Measurements from ENCODE around the gene NEBL.

NEBL gene

GRCh38 chr10:20935931-20936330, 38.8 kb upstream of the NEBL start (continued):
- TF ChIP-seq, protein P1, sequence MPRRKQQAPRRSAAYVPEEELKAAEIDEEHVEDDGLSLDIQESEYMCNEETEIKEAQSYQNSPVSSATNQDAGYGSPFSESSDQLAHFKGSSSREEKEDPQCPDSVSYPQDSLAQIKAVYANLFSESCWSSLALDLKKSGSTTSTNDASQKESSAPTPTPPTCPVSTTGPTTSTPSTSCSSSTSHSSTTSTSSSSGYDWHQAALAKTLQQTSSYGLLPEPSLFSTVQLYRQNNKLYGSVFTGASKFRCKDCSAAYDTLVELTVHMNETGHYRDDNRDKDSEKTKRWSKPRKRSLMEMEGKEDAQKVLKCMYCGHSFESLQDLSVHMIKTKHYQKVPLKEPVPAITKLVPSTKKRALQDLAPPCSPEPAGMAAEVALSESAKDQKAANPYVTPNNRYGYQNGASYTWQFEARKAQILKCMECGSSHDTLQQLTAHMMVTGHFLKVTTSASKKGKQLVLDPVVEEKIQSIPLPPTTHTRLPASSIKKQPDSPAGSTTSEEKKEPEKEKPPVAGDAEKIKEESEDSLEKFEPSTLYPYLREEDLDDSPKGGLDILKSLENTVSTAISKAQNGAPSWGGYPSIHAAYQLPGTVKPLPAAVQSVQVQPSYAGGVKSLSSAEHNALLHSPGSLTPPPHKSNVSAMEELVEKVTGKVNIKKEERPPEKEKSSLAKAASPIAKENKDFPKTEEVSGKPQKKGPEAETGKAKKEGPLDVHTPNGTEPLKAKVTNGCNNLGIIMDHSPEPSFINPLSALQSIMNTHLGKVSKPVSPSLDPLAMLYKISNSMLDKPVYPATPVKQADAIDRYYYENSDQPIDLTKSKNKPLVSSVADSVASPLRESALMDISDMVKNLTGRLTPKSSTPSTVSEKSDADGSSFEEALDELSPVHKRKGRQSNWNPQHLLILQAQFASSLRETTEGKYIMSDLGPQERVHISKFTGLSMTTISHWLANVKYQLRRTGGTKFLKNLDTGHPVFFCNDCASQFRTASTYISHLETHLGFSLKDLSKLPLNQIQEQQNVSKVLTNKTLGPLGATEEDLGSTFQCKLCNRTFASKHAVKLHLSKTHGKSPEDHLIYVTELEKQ (tag by site-specific recombination; IDR thresholded peaks at IDR 0.05; ENCODE audit: borderline replicate concordance): no peak
- TF ChIP-seq ZNF621 (tag by site-specific recombination; IDR thresholded peaks at IDR 0.05): no peak
- no peak for TF ChIP-seq ELK4 (IDR thresholded peaks at IDR 0.05; ENCODE audit: borderline replicate concordance, low read depth, low read length)
- TF ChIP-seq, protein P2, sequence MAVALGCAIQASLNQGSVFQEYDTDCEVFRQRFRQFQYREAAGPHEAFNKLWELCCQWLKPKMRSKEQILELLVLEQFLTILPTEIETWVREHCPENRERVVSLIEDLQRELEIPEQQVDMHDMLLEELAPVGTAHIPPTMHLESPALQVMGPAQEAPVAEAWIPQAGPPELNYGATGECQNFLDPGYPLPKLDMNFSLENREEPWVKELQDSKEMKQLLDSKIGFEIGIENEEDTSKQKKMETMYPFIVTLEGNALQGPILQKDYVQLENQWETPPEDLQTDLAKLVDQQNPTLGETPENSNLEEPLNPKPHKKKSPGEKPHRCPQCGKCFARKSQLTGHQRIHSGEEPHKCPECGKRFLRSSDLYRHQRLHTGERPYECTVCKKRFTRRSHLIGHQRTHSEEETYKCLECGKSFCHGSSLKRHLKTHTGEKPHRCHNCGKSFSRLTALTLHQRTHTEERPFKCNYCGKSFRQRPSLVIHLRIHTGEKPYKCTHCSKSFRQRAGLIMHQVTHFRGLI (tag by site-specific recombination; IDR thresholded peaks at IDR 0.05): no peak
- TF ChIP-seq, protein P3, sequence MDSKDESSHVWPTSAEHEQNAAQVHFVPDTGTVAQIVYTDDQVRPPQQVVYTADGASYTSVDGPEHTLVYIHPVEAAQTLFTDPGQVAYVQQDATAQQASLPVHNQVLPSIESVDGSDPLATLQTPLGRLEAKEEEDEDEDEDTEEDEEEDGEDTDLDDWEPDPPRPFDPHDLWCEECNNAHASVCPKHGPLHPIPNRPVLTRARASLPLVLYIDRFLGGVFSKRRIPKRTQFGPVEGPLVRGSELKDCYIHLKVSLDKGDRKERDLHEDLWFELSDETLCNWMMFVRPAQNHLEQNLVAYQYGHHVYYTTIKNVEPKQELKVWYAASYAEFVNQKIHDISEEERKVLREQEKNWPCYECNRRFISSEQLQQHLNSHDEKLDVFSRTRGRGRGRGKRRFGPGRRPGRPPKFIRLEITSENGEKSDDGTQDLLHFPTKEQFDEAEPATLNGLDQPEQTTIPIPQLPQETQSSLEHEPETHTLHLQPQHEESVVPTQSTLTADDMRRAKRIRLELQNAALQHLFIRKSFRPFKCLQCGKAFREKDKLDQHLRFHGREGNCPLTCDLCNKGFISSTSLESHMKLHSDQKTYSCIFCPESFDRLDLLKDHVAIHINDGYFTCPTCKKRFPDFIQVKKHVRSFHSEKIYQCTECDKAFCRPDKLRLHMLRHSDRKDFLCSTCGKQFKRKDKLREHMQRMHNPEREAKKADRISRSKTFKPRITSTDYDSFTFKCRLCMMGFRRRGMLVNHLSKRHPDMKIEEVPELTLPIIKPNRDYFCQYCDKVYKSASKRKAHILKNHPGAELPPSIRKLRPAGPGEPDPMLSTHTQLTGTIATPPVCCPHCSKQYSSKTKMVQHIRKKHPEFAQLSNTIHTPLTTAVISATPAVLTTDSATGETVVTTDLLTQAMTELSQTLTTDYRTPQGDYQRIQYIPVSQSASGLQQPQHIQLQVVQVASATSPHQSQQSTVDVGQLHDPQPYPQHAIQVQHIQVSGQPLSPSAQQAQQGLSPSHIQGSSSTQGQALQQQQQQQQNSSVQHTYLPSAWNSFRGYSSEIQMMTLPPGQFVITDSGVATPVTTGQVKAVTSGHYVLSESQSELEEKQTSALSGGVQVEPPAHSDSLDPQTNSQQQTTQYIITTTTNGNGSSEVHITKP (tag by site-specific recombination; IDR thresholded peaks at IDR 0.05): no peak

DNA sequence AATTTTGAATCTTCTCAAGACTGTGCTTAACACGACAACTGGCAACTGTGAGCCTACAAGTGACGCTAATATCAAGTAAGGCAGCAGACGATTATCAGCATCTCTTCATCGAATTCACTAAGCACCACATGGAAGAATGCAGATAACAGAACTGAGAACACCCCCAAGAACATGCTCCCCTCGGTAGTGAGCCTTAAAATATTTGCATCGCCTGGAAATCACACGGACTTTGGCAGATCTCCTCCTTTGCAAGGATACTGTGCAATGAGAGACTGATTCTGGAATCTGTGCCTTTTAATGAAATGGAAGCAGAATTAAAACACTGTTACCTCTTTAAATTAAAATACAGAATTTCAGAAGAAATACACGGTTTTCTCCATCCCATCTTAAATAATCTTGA, 38.2 kb upstream of the NEBL start:
- ChIA-PET POLR2A (no interaction called here), CTCF (interaction anchor here (0.6 kb wide), 1 partner anchor 10 kb away, joined by 3 read pairs; no protein-coding TSS in a partner anchor)
- Histone ChIP-seq H3K9me3 (ENCODE audit: control insufficient read depth, insufficient read depth, low read depth, low read length) (no peaks in the 10 kb centered on the region), H3K4me3 (ENCODE audit: low read depth, low read length) (no peak overlapping the region), H3K4me1 (ENCODE audit: control insufficient read depth, insufficient read depth, low read length) (no peaks in the 10 kb centered on the region), H3K27ac (ENCODE audit: extremely low read depth, low read depth, low read length) (no peak overlapping the region), H3K36me3 (ENCODE audit: control insufficient read depth in 2 of 2, insufficient read depth in 1 of 2, low read length in 2 of 2) (no peaks in the 10 kb centered on the region)
- TF ChIP-seq ZNF560 (tag by site-specific recombination; IDR thresholded peaks at IDR 0.05; ENCODE audit: borderline replicate concordance) (no peak), GLI4 (tag by site-specific recombination; IDR thresholded peaks at IDR 0.05) (no peak), SP3 (tag by site-specific recombination; IDR thresholded peaks at IDR 0.05) (no peak), ZNF366 (tag by site-specific recombination; conservative IDR thresholded peaks at IDR 0.05) (no peak), TRIM28 (IDR thresholded peaks at IDR 0.05; ENCODE audit: borderline replicate concordance, low read length) (no peak), GLIS1 (tag by site-specific recombination; IDR thresholded peaks at IDR 0.05) (no peak), ZNF324 (tag by site-specific recombination; IDR thresholded peaks at IDR 0.05) (no peak), MZF1 (tag by site-specific recombination; IDR thresholded peaks at IDR 0.05; ENCODE audit: borderline replicate concordance) (no peak), ZNF621 (tag by site-specific recombination; IDR thresholded peaks at IDR 0.05) (no peak), ZXDB (tag by site-specific recombination; IDR thresholded peaks at IDR 0.05) (no peak), REPIN1 (tag by site-specific recombination; IDR thresholded peaks at IDR 0.05; ENCODE audit: low read depth) (no peak)
- TF ChIP-seq, protein P4, sequence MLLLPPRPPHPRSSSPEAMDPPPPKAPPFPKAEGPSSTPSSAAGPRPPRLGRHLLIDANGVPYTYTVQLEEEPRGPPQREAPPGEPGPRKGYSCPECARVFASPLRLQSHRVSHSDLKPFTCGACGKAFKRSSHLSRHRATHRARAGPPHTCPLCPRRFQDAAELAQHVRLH (tag by site-specific recombination; IDR thresholded peaks at IDR 0.05): no peak

Data from HEK293 (cell line).